NCI-H1105 (cell line): Measurements from ENCODE around the gene KLF3.

Source experiments
- DNase-seq: peaks from one replicate; lab custom pipeline; 2025; lab: John Stamatoyannopoulos, UW

The KLF3 gene

GRCh38 chr4:38698176-38698575 is 34.2 kb downstream of the KLF3 start:
- no peak for DNase-seq

GRCh38 chr4:38699112-38699511 is 35.1 kb downstream of the KLF3 start:
- no peak for DNase-seq

- no peak for DNase-seq
These were observed 39.6 kb downstream of the KLF3 start for GRCh38 chr4:38703635-38704034.

GRCh38 chr4:38704622-38705154 is 40.7 kb downstream of the KLF3 start:
- DNase-seq: no peak

- DNase-seq: no peak
These were observed 42.3 kb downstream of the KLF3 start for GRCh38 chr4:38706301-38706700.

- DNase-seq: no peak
These were observed 46.1 kb downstream of the KLF3 start for GRCh38 chr4:38710053-38710452.

GRCh38 chr4:38711066-38711465 is 47.1 kb downstream of the KLF3 start:
- no peak for DNase-seq

- no peak for DNase-seq
These were observed 51.1 kb downstream of the KLF3 start for GRCh38 chr4:38715050-38715449.

GRCh38 chr4:38716256-38716655 is 52.3 kb downstream of the KLF3 start:
- no peak for DNase-seq

- no peak for DNase-seq
These were observed 53.6 kb downstream of the KLF3 start for GRCh38 chr4:38717604-38718003.

GRCh38 chr4:38723114-38723513 is 59.1 kb downstream of the KLF3 start:
- DNase-seq: no peak

GRCh38 chr4:38723726-38724474 is 59.9 kb downstream of the KLF3 start:
- DNase-seq: no peak

GRCh38 chr4:38724475-38724808 is 60.4 kb downstream of the KLF3 start:
- DNase-seq: no peak

GRCh38 chr4:38728631-38729141 is 64.7 kb downstream of the KLF3 start:
- no peak for DNase-seq

- no peak for DNase-seq
These were observed 66.5 kb downstream of the KLF3 start for GRCh38 chr4:38730493-38730829.

- DNase-seq: no peak
These were observed 67.0 kb downstream of the KLF3 start for GRCh38 chr4:38730830-38731646.

- no peak for DNase-seq
These were observed 69.7 kb downstream of the KLF3 start for GRCh38 chr4:38733663-38734062.

GRCh38 chr4:38734446-38734845 is 70.4 kb downstream of the KLF3 start:
- DNase-seq: no peak

- no peak for DNase-seq
These were observed 70.9 kb downstream of the KLF3 start for GRCh38 chr4:38734911-38735310.

- DNase-seq: no peak
These were observed 71.9 kb downstream of the KLF3 start for GRCh38 chr4:38735870-38736269.

GRCh38 chr4:38738940-38739803 is 75.2 kb downstream of the KLF3 start:
- DNase-seq: no peak

- DNase-seq: no peak
These were observed 76.3 kb downstream of the KLF3 start for GRCh38 chr4:38740303-38740702.
